ENCODE measurements around the gene LRSAM1.

Gene LRSAM1

GRCh38 chr9:127450830-127451607, at the start of gene LRSAM1, which contains the start of gene RPL12:
TSS of gene LRSAM1 (plus strand) at chr9:127451510. CDS start at chr9:127454528, 3,018 bp downstream.
TSS of gene RPL12 (minus strand) at chr9:127451406. CDS start at chr9:127451317, 89 bp downstream.
- peak; percentile 94 for DNase-seq (ENCODE audit: low read depth)

DNA sequence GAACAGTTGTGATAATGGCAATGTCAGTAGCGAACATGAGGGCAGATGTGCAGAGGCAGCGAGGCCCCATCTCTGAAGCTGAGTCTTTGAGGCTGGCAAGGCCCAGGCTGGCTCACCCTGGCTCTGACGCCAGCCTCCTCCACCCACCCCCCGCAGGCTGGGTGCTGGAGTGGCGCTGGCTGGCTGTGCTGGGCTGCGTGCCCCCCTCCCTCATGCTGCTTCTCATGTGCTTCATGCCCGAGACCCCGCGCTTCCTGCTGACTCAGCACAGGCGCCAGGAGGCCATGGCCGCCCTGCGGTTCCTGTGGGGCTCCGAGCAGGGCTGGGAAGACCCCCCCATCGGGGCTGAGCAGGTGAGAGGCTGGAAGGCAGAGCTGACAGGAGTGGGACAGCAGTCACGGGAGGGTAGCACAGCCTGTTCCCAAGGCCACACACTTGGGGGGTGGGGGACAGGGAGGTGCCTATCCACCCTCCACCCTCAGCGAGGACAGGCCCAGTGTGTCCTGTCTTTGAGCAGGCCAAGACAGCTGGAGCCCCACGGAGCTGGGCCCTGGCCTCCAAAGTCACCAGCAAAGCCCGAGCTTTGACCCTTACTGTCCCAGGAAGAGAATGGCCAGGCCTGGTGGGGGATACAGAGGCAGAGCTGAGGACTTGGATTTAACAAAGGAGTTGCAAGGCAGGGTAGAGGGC, 48.8 kb upstream of the LRSAM1 start:
- DNase-seq (ENCODE audit: low read depth) = no peak

GRCh38 chr9:127403507-127404192, 47.7 kb upstream of the LRSAM1 start:
- no peak for DNase-seq (ENCODE audit: low read depth)

DNA sequence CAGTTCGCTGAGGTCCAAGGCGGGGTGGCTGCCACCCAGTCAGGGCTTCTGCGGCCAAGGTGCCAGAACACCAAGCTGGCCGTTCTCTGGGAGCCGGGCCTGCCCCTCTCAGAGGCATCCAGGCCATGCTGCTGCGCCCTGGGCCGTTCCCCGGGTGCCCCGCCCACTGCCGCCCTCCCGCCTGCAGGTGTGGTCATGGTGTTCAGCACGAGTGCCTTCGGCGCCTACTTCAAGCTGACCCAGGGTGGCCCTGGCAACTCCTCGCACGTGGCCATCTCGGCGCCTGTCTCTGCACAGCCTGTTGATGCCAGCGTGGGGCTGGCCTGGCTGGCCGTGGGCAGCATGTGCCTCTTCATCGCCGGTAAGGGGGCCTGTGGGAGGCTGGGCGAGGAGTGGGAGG, 46.7 kb upstream of the LRSAM1 start:
- no peak for DNase-seq (ENCODE audit: low read depth)

- DNase-seq (ENCODE audit: low read depth) = no peak
Observed at GRCh38 chr9:127405344-127406125, 45.8 kb upstream of the LRSAM1 start.

DNA sequence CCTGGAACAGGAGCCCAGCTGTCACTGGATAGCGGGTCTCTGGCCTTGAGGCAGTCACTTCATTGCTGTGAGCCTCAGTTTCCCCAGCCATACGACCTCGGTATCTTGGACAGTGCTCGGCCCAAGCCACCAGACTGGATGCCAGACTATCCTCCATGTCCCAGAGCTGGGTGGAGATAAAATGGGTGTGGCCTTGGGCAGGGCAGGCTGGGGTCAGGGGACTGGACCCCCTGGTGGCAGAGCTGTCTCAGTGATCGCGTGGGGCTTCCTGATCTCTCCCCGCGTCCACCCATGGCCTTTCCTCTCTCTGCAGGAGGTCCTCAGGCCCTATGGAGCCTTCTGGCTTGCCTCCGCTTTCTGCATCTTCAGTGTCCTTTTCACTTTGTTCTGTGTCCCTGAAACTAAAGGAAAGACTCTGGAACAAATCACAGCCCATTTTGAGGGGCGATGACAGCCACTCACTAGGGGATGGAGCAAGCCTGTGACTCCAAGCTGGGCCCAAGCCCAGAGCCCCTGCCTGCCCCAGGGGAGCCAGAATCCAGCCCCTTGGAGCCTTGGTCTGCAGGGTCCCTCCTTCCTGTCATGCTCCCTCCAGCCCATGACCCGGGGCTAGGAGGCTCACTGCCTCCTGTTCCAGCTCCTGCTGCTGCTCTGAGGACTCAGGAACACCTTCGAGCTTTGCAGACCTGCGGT, 44.4 kb upstream of the LRSAM1 start:
- no peak for DNase-seq (ENCODE audit: low read depth)

GRCh38 chr9:127407492-127407843, 43.8 kb upstream of the LRSAM1 start:
- DNase-seq (ENCODE audit: low read depth) = no peak

DNA sequence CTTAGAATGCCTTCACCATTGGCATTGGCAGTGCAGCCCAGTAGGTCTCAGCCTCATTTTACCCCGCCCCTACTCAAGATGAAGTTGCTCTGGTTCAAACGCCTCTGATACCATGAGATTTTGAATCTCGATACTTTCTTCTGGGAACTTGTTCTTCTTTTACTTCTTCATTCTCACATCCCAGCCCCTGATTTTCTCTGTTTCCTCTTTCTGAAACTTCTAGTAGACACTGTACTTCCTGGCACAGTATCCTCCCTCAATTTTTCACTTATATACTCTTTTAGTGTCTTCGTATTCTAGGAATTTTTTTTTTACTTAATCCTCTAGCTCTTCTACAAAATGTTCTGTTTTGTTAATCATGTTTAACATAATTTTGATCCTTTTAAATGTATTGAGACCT, 40.2 kb upstream of the LRSAM1 start:
- no peak for DNase-seq (ENCODE audit: low read depth)

GRCh38 chr9:127415141-127415540, 36.2 kb upstream of the LRSAM1 start:
- DNase-seq (ENCODE audit: low read depth) = no peak

DNA sequence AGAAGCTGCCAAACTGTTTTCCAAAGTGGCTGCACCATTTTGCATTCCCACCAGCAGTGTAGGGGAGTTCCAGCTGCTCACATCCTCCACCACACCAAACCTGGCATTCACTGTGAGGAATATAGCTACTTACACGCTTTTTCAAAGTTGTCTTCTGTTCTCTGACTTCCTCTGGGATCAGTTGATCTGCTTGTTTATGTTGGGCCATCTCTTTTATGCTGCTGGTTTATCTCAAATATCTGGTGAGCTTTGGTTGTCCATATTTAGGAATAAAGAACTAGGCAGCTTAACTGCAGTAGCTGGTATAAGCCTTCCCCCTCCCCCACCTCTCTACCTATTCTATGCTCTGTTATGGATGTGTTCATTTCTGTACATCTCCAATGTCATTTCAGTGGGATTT, 35.7 kb upstream of the LRSAM1 start:
- no peak for DNase-seq (ENCODE audit: low read depth)

GRCh38 chr9:127417131-127418036, 33.9 kb upstream of the LRSAM1 start:
- peak; percentile 41 for DNase-seq (ENCODE audit: low read depth)

DNA sequence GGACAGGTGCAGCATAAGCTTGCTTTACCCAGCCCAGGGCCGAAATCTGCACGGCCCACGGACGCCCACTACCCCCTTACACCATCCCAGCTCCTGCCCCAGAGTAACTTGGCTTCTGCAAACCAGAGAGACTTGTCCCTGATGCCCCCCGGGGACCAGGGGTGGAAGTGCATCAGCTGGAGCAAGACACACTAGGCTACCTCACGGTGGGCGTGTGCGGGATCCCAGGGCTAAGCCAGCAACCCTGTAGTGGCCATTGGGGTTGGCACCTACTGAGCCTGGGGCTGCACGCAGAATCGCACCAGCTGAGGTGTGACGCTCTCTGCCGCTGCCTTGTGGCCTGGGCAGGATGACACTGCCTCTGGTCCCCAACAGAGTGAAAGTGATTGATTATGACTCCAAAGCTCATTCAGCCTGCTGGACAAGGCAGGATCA, 33.3 kb upstream of the LRSAM1 start:
- no peak for DNase-seq (ENCODE audit: low read depth)

- no peak for DNase-seq (ENCODE audit: low read depth)
Observed at GRCh38 chr9:127419348-127419747, 32.0 kb upstream of the LRSAM1 start.

DNA sequence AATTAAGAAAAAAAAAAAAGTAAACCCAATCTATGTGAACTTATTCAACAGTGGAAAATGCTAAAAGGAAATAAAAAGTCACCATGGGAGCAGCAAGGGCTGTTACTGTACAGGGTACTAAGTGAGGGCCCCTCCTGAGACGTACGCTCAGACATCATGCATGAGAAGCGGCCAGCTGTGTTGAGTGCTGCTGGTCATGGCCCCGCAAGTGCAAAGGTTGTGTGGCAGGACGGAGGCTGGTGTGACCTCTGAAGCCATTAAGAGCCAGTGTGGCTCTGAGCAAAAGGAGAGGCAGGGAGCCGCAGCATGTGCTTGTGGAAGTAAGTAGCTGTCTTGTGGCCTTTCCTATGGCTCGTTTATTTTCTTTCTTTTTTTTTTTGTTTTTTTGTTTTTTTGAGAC, 30.3 kb upstream of the LRSAM1 start:
- no peak for DNase-seq (ENCODE audit: low read depth)

GRCh38 chr9:127422133-127422782, 29.1 kb upstream of the LRSAM1 start:
- no peak for DNase-seq (ENCODE audit: low read depth)

GRCh38 chr9:127422787-127423186, 28.5 kb upstream of the LRSAM1 start:
- DNase-seq (ENCODE audit: low read depth) = no peak

DNA sequence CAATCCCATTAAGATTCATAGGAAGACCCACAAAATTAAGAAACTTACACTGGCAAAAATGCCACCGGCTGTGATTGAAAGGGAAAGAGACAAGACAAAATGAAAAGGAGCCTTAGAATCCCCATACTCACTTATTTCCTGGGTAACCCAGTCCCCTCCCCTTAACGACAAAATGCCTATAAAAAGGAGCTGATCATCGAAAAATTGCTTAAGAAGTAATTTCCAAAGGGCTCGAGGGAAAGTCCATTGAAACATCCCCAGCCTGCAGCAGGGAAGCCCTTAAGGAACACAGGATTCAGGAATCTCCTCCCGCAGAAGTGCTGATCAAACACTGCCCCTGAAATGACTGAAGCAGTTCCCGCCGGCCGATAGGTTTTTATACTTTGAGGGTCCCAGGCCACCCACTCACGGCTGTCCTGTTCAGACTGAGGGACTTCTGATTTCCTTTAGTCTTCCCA, 27.8 kb upstream of the LRSAM1 start:
- no peak for DNase-seq (ENCODE audit: low read depth)

- peak; percentile 91 for DNase-seq (ENCODE audit: low read depth)
Observed at GRCh38 chr9:127423934-127424675, 27.2 kb upstream of the LRSAM1 start, which contains the start of gene ZNF79. TSS of gene ZNF79 (plus strand) at chr9:127424382. CDS start at chr9:127424788, 406 bp downstream.

GRCh38 chr9:127424676-127424999, 26.7 kb upstream of the LRSAM1 start:
- DNase-seq (ENCODE audit: low read depth) = no peak
